Peyer's patch (tissue), 4 donors: ENCODE measurements around the gene HCRT. TPM values are rescaled to one million over a fixed set of nuclear protein-coding genes. Genes with fewer than 3 reads are reported as not detected.

Experiments
- DNase-seq, 3 donors: peaks; one replicate each; pipeline ENCODE4 v3.0.0-alpha.2; 2017 to 2019
- H3K27ac ChIP-seq, 4 donors: fragments of 200-600 bp; sonication (generic); one replicate each; pipeline ENCODE4 v1.5.1; 2016 to 2019
- H3K27me3 ChIP-seq, 2 donors: fragments of 200-600 bp; sonication (generic); one replicate each; pipeline ENCODE4 v1.5.1; 2019
- H3K36me3 ChIP-seq, 3 donors: fragments of 200-600 bp; sonication (generic); one replicate each; pipeline ENCODE4 v1.5.1; 2016 to 2019
- H3K4me1 ChIP-seq, 4 donors: fragments of 200-600 bp; sonication (generic); one replicate each; pipeline ENCODE4 v1.5.1; 2016 to 2019
- H3K4me3 ChIP-seq, 4 donors: fragments of 200-600 bp; sonication (generic); 1 replicate in 3 of 4; 2 replicates in 1 of 4; pipeline ENCODE4 v1.5.1; 2016 to 2019; ENCODE audit warnings: mild to moderate bottlenecking in 1 of 4
- H3K9me3 ChIP-seq, 4 donors: fragments of 200-600 bp; sonication (generic); one replicate each; pipeline ENCODE4 v1.5.1; 2016 to 2019; ENCODE audit warnings: mild to moderate bottlenecking in 1 of 4
- POLR2A ChIP-seq, 2 donors: fragments of 450-650 bp; IDR thresholded peaks; one replicate each; pipeline ENCODE4 v1.5.1; 2017; ENCODE audit warnings: antibody characterized with exemption in 2 of 2, mild to moderate bottlenecking in 2 of 2, moderate library complexity in 2 of 2
- total RNA-seq, 4 donors: library from RNA; depleted of rRNA; stranded (reverse); fragments of >200 nt; gene quantifications; one replicate each; pipeline ENCODE4 v1.1.0, GENCODE V29; 2016
- TF ChIP-seq, protein P1 (sequence below), 6 experiments: fragments of 450-650 bp in 4 of 6; fragments of 200-600 bp in 2 of 6; sonication (generic) in 1 of 6; IDR thresholded peaks; one replicate each; pipeline ENCODE4 v1.5.1; 2017 to 2019; ENCODE audit warnings: antibody characterized with exemption in 6 of 6, mild to moderate bottlenecking in 3 of 6, moderate library complexity in 1 of 6

The HCRT gene
- total RNA-seq, 4 donors from 2014 or later = not detected

DNA sequence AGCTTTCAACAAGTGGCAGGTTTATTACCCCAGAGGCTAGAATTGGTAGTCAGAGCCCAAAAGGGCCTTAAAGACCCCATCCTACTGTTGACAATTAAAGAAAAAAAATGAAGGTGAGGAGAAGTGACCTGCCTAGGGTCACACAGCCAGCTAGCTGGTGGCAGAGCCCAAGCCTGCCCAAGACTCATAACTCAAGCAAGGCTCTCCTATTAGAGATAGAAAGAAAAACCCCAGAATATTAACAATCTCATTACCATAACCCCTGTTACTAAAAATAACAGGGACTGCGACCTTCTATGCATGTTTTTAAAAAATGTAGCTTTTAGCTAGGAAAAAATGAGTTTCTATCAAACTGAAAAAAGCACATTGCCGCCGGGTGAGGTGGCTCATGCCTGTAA is 48.6 kb downstream of the HCRT start:
- Histone ChIP-seq H3K4me1 (peaks cover 3 to 71% (median 43%) of the 10 kb centered on the region in 4 donors), H3K36me3 (peaks cover 0 to 18% (median 0%) of the 10 kb centered on the region in 3 donors), H3K4me3 (peak overlapping the region in 2 of 4 donors; percentile 21 to 31), H3K27ac (peak overlapping the region; percentile 66 to 86 (median 80)), H3K9me3 (no peaks in the 10 kb centered on the region), H3K27me3 (no peaks in the 10 kb centered on the region)
- TF ChIP-seq POLR2A (IDR thresholded peaks at IDR 0.05) = no peak
- TF ChIP-seq, protein P1, sequence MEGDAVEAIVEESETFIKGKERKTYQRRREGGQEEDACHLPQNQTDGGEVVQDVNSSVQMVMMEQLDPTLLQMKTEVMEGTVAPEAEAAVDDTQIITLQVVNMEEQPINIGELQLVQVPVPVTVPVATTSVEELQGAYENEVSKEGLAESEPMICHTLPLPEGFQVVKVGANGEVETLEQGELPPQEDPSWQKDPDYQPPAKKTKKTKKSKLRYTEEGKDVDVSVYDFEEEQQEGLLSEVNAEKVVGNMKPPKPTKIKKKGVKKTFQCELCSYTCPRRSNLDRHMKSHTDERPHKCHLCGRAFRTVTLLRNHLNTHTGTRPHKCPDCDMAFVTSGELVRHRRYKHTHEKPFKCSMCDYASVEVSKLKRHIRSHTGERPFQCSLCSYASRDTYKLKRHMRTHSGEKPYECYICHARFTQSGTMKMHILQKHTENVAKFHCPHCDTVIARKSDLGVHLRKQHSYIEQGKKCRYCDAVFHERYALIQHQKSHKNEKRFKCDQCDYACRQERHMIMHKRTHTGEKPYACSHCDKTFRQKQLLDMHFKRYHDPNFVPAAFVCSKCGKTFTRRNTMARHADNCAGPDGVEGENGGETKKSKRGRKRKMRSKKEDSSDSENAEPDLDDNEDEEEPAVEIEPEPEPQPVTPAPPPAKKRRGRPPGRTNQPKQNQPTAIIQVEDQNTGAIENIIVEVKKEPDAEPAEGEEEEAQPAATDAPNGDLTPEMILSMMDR (IDR thresholded peaks at IDR 0.05) = no peak
- no peak for DNase-seq

DNA sequence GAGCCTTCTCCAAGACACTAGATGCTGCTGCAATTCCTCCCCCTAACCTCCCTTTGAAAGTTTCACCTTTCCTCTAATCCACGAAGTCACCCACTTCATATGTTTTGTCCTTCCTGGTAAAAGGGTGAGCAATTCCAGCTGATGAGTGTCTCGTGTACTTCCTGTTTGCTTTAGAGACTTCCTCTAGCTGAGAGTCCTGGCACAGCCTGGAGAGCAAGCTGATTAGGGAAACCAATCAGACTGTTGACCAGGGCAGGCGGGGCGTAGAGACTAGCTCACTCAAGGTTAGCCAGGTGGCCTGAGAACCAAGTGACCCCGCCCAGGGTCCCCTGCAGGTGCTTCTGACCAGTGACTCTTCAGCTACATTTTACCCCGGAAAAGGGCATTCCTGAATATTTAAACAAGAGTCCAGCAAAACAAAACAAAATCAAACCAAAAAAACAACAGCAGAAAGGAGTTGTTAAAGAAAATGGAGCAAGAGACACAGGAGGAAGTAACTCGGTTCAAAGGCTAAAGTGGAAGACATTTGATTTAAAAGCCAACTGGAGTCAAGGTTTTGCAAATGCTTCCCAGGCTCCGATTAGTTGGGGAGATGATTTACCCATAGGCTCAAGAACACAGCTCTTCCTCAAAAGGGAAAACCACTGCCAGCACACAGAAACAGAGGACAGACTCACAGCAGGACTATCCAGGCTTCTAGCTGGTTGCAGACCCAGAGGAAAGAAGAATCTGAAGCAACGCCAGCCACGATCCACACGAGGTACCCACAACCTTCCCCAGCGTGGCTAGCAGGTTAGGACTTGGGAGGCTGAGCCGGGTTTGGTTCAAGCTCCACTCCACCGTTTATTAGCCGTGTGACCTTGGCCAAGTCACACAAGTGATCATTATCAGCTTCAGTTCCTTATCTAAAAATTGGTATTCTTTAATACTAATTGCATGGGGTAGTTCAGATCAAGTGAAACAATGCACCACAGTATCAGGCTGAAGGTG is 49.3 kb downstream of the HCRT start:
- H3K27me3 ChIP-seq = no peaks in the 10 kb centered on the region

DNA sequence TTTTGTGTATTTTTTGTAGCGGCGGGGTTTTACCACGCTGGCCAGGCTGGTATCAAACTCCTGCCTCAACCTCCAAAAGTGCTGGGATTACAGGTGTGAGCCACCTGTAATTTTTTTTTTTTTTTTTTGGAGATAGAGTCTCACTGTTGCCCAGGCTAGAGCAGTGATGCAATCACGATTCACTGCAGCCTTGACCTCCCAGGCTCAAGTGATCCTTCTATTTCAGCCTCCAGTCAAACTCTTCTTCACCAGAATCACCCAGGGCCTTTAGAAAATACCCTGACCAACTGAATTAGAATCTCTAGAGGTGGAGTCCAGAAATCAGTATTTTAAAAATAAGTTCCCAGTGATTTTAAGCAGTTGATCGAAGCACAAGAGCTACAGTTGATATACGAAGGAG is 50.1 kb downstream of the HCRT start:
- peak overlapping the region; percentile 66 to 86 (median 80) for H3K27ac ChIP-seq
- no peak for TF ChIP-seq POLR2A (IDR thresholded peaks at IDR 0.05)
- TF ChIP-seq, protein P1 (IDR thresholded peaks at IDR 0.05) = no peak
- H3K4me3 ChIP-seq = peak overlapping the region in 1 of 4 donors; percentile 31
- no peaks in the 10 kb centered on the region for H3K9me3 ChIP-seq
- DNase-seq = no peak
- peaks cover 0 to 16% (median 0%) of the 10 kb centered on the region in 3 donors for H3K36me3 ChIP-seq
- H3K27me3 ChIP-seq = no peaks in the 10 kb centered on the region
- peaks cover 3 to 84% (median 44%) of the 10 kb centered on the region in 4 donors for H3K4me1 ChIP-seq

More for the DNA sequence above, 49.3 kb downstream of the HCRT start:
- peak overlapping the region in 2 of 4 donors; percentile 21 to 31 for H3K4me3 ChIP-seq
- peak; percentile 66 to 93 (median 85) for DNase-seq
- peak overlapping the region; percentile 66 to 86 (median 80) for H3K27ac ChIP-seq
- TF ChIP-seq POLR2A (IDR thresholded peaks at IDR 0.05) = peak; percentile 24 to 48
- TF ChIP-seq, protein P1 (IDR thresholded peaks at IDR 0.05) = peak in 1 of 6 experiments; percentile 6
- peaks cover 0 to 13% (median 0%) of the 10 kb centered on the region in 3 donors for H3K36me3 ChIP-seq
- H3K9me3 ChIP-seq = no peaks in the 10 kb centered on the region
- H3K4me1 ChIP-seq = peaks cover 3 to 75% (median 44%) of the 10 kb centered on the region in 4 donors

Other genes with a start within 250 kb of the HCRT start
- 10 to 100 TPM; 24.7 to 76.7 (median 43.4) TPM for gene CNP, start 218.7 kb downstream of the HCRT start, total RNA-seq
- gene DNAJC7, start 168.0 kb downstream of the HCRT start, total RNA-seq = 10 to 100 TPM; 51.0 to 80.9 (median 70.7) TPM
- 10 to 100 TPM; 22.1 to 38.1 (median 31.1) TPM for gene NKIRAS2, start 165.4 kb downstream of the HCRT start, total RNA-seq
- 1 to 10 TPM in 3 of 4 donors, not detected in 1; 1.6 to 8.6 (median 3.2) TPM for gene C17orf113, start 134.9 kb downstream of the HCRT start, total RNA-seq
- 1 to 10 TPM in 1 of 4 donors, under 1 TPM in 1, not detected in 2; 0.53 to 1.3 TPM for gene ZNF385C, start 87.0 kb downstream of the HCRT start, total RNA-seq
- gene DHX58, start 72.7 kb downstream of the HCRT start, total RNA-seq = 10 to 100 TPM; 12.8 to 24.8 (median 18.4) TPM
- gene KAT2A, start 64.1 kb downstream of the HCRT start, total RNA-seq = 100 to 1,000 TPM in 1 of 4 donors, 10 to 100 TPM in 2, 1 to 10 TPM in 1; 9.8 to 172 (median 38.4) TPM
- not detected for gene HSPB9, start 62.6 kb downstream of the HCRT start, total RNA-seq
- gene RAB5C, start 30.5 kb downstream of the HCRT start, total RNA-seq = 100 to 1,000 TPM in 2 of 4 donors, 10 to 100 TPM in 2; 80.9 to 153 (median 116) TPM
- under 1 TPM in 2 of 4 donors, not detected in 2; 0.47 to 0.80 TPM for gene KCNH4, start 4.3 kb downstream of the HCRT start, total RNA-seq
- gene GHDC, start 9.0 kb upstream of the HCRT start, total RNA-seq = 10 to 100 TPM; 13.2 to 71.4 (median 44.3) TPM
- 100 to 1,000 TPM in 1 of 4 donors, 10 to 100 TPM in 3; 36.3 to 128 (median 68.1) TPM for gene STAT5B, start 90.9 kb upstream of the HCRT start, total RNA-seq
- gene STAT5A, start 103.0 kb upstream of the HCRT start, total RNA-seq = 10 to 100 TPM; 11.2 to 80.0 (median 34.5) TPM
- gene STAT3, start 203.0 kb upstream of the HCRT start, total RNA-seq = 100 to 1,000 TPM; 178 to 219 (median 191) TPM
- gene CAVIN1, start 237.8 kb upstream of the HCRT start, total RNA-seq = 10 to 100 TPM; 16.3 to 94.9 (median 35.9) TPM